HEK293 (cell line): ENCODE measurements around the gene CLIC5.

Experiments used
- CTCF ChIA-PET: fragments of 350-600 bp; formaldehyde crosslinking; extraction: SDS; loops from one replicate; lab custom pipeline; 2021; ENCODE audit warnings: antibody characterized with exemption; lab: Yijun Ruan, JAX
- POLR2A ChIA-PET: fragments of 300-600 bp; formaldehyde crosslinking; extraction: SDS; loops from one replicate; lab custom pipeline; 2020; ENCODE audit warnings: antibody characterized with exemption, inconsistent platforms; lab: Yijun Ruan, JAX
- H3K27ac ChIP-seq: fragments of 200-500 bp; sonication (Bioruptor generic); 2 replicates; pipeline ENCODE4 v1.5.1; 2014; ENCODE audit warnings: low read depth, low read length, control low read depth, inconsistent platforms; ENCODE audit errors: extremely low read depth
- H3K36me3 ChIP-seq, 2 experiments: fragments of 200-500 bp in 1 of 2; sonication (Bioruptor generic) in 1 of 2; 1 replicate in 1 of 2; 2 replicates in 1 of 2; pipeline ENCODE4 v1.5.1; 2014 to 2017; ENCODE audit warnings: inconsistent platforms in 2 of 2, low read length in 2 of 2; ENCODE audit not compliant: control insufficient read depth in 2 of 2, insufficient read depth in 1 of 2
- H3K4me1 ChIP-seq: fragments of 200-500 bp; sonication (Bioruptor generic); 2 replicates; pipeline ENCODE4 v1.5.1; 2014; ENCODE audit warnings: mild to moderate bottlenecking, low read length, inconsistent platforms; ENCODE audit not compliant: control insufficient read depth, insufficient read depth
- H3K4me3 ChIP-seq: 2 replicates; pipeline ENCODE4 v1.5.1; 2011; ENCODE audit warnings: low read depth, mild to moderate bottlenecking, control low read depth, low read length, moderate library complexity
- H3K9me3 ChIP-seq: fragments of 200-500 bp; sonication (Bioruptor generic); 2 replicates; pipeline ENCODE4 v1.5.1; 2014; ENCODE audit warnings: low read depth, low read length, inconsistent platforms; ENCODE audit not compliant: control insufficient read depth, insufficient read depth
- ELK4 ChIP-seq: IDR thresholded peaks from 2 replicates; pipeline ENCODE4 v1.6.1; 2011; ENCODE audit warnings: mild to moderate bottlenecking, low read depth, low read length, borderline replicate concordance
- HOXD13 ChIP-seq: sonication (generic); formaldehyde crosslinking; IDR thresholded peaks from 2 replicates; pipeline ENCODE4 v1.8.0; 2022; ENCODE audit warnings: missing genetic modification reagents, borderline replicate concordance
- KLF16 ChIP-seq: fragments of 450-650 bp; formaldehyde crosslinking; IDR thresholded peaks from 2 replicates; pipeline ENCODE4 v1.5.1; 2017; ENCODE audit warnings: missing biosample characterization, missing genetic modification characterization
- KLF9 ChIP-seq: fragments of 450-650 bp; formaldehyde crosslinking; IDR thresholded peaks from 2 replicates; pipeline ENCODE4 v1.5.1; 2016; ENCODE audit warnings: missing biosample characterization, missing genetic modification characterization, low read depth
- SCRT2 ChIP-seq: fragments of 450-650 bp; formaldehyde crosslinking; IDR thresholded peaks from 2 replicates; pipeline ENCODE4 v1.5.1; 2016; ENCODE audit warnings: missing biosample characterization, missing genetic modification characterization
- SP7 ChIP-seq: fragments of 450-650 bp; formaldehyde crosslinking; IDR thresholded peaks from 2 replicates; pipeline ENCODE4 v1.5.1; 2016; ENCODE audit warnings: missing biosample characterization, missing genetic modification characterization
- TRIM28 ChIP-seq: IDR thresholded peaks from 2 replicates; pipeline ENCODE4 v1.6.1; 2011; ENCODE audit warnings: low read length, control low read depth, borderline replicate concordance
- ZNF138 ChIP-seq: fragments of 450-650 bp; formaldehyde crosslinking; IDR thresholded peaks from 2 replicates; pipeline ENCODE4 v1.5.1; 2016; ENCODE audit warnings: missing biosample characterization, missing genetic modification characterization, borderline replicate concordance
- ZNF175 ChIP-seq: fragments of 450-650 bp; formaldehyde crosslinking; IDR thresholded peaks from 2 replicates; pipeline ENCODE4 v1.5.1; 2016; ENCODE audit warnings: missing biosample characterization, missing genetic modification characterization
- ZNF184 ChIP-seq: fragments of 450-650 bp; IDR thresholded peaks from 2 replicates; pipeline ENCODE4 v1.5.1; 2018; ENCODE audit warnings: missing biosample characterization, mild to moderate bottlenecking, missing genetic modification characterization
- ZNF274 ChIP-seq, 2 experiments: fragments of 200-500 bp in 1 of 2; fragments of 450-650 bp in 1 of 2; sonication (Bioruptor generic) in 1 of 2; formaldehyde crosslinking in 1 of 2; IDR thresholded peaks; 2 replicates each; pipeline versions ENCODE4 v1.5.1 to v1.6.1; 2014 to 2016; ENCODE audit warnings: borderline replicate concordance in 1 of 2, inconsistent platforms in 1 of 2, low read length in 1 of 2, missing biosample characterization in 1 of 2, missing genetic modification characterization in 1 of 2
- ZNF362 ChIP-seq: fragments of 450-650 bp; formaldehyde crosslinking; IDR thresholded peaks from 2 replicates; pipeline ENCODE4 v1.5.1; 2016; ENCODE audit warnings: missing biosample characterization, missing genetic modification characterization
- ZNF433 ChIP-seq: fragments of 450-650 bp; formaldehyde crosslinking; IDR thresholded peaks from 2 replicates; pipeline ENCODE4 v1.5.1; 2016; ENCODE audit warnings: missing biosample characterization, missing genetic modification characterization, low read depth
- ZNF514 ChIP-seq: fragments of 450-650 bp; formaldehyde crosslinking; IDR thresholded peaks from 2 replicates; pipeline ENCODE4 v1.5.1; 2016; ENCODE audit warnings: missing biosample characterization, missing genetic modification characterization
- ZNF596 ChIP-seq: fragments of 450-650 bp; IDR thresholded peaks from 2 replicates; pipeline ENCODE4 v1.5.0; 2018; ENCODE audit warnings: missing biosample characterization, mild to moderate bottlenecking, missing genetic modification characterization, moderate library complexity
- ZNF707 ChIP-seq: fragments of 450-650 bp; formaldehyde crosslinking; IDR thresholded peaks from 2 replicates; pipeline ENCODE4 v1.5.1; 2016; ENCODE audit warnings: missing biosample characterization, missing genetic modification characterization
- ZNF830 ChIP-seq: fragments of 450-650 bp; IDR thresholded peaks from 2 replicates; pipeline ENCODE4 v1.5.0; 2018; ENCODE audit warnings: missing biosample characterization, missing genetic modification characterization, low read depth, mild to moderate bottlenecking, moderate library complexity
- TF ChIP-seq, protein P1 (sequence below): fragments of 450-650 bp; formaldehyde crosslinking; IDR thresholded peaks from 2 replicates; pipeline ENCODE4 v1.5.1; 2016; ENCODE audit warnings: missing biosample characterization, missing genetic modification characterization, low read depth
- TF ChIP-seq, protein P2 (sequence below): fragments of 450-650 bp; formaldehyde crosslinking; IDR thresholded peaks from 2 replicates; pipeline ENCODE4 v1.5.1; 2016; ENCODE audit warnings: missing biosample characterization, missing genetic modification characterization
- TF ChIP-seq, protein P3 (sequence below): fragments of 450-650 bp; formaldehyde crosslinking; IDR thresholded peaks from 2 replicates; pipeline ENCODE4 v1.5.1; 2016; ENCODE audit warnings: missing biosample characterization, missing genetic modification characterization

CLIC5 gene

DNA sequence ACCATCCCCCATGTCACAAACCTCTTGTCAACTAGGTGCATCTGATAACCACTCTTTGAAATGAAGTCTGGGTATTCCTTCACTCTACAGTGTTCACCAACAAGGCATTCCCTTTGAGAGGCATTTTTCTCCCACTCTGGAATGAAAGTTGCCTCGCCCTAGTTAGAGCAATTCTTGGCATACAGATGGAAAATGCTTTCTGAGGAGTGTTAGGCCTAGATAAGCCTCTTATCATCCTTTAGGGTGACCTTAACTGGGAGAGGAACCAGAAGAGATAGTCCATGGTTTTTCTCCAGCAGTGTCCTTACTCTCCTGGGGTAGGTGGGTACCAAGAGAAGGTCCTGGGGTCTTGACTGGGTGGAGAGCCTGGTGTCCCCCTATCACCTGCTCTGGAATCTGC, 14.8 kb downstream of the CLIC5 start (continued):
- TF ChIP-seq KLF9 (tag by site-specific recombination) (no peak), SP7 (tag by site-specific recombination) (no peak), ZNF184 (tag by site-specific recombination) (no peak)

DNA sequence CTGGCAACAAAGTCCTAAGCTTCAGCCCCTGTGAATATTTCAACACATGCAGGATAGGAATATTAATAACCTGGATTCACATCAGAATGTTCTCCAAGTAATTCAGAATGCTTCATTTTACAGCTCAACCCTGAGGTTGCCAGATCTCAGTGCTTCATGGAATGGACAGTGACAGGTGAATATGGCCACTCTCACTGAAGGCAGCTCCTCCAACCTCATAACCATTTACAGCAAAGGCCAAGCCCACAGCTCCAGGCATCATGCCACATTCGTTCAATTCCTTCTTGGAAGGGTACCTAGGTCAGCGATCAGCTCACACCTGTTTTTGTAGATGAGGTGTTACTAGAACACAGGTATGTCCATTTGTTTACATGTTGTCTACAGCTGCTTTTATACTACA, 17.1 kb downstream of the CLIC5 start:
- CTCF ChIA-PET: no interaction called here
- TF ChIP-seq, protein P1, sequence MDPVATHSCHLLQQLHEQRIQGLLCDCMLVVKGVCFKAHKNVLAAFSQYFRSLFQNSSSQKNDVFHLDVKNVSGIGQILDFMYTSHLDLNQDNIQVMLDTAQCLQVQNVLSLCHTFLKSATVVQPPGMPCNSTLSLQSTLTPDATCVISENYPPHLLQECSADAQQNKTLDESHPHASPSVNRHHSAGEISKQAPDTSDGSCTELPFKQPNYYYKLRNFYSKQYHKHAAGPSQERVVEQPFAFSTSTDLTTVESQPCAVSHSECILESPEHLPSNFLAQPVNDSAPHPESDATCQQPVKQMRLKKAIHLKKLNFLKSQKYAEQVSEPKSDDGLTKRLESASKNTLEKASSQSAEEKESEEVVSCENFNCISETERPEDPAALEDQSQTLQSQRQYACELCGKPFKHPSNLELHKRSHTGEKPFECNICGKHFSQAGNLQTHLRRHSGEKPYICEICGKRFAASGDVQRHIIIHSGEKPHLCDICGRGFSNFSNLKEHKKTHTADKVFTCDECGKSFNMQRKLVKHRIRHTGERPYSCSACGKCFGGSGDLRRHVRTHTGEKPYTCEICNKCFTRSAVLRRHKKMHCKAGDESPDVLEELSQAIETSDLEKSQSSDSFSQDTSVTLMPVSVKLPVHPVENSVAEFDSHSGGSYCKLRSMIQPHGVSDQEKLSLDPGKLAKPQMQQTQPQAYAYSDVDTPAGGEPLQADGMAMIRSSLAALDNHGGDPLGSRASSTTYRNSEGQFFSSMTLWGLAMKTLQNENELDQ (tag by site-specific recombination): no peak
- TF ChIP-seq ELK4: no peak
- TF ChIP-seq ZNF433 (tag by site-specific recombination): no peak
- TF ChIP-seq TRIM28: no peak
- TF ChIP-seq ZNF707: no peak
- no peak for TF ChIP-seq ZNF138
- TF ChIP-seq, protein P2, sequence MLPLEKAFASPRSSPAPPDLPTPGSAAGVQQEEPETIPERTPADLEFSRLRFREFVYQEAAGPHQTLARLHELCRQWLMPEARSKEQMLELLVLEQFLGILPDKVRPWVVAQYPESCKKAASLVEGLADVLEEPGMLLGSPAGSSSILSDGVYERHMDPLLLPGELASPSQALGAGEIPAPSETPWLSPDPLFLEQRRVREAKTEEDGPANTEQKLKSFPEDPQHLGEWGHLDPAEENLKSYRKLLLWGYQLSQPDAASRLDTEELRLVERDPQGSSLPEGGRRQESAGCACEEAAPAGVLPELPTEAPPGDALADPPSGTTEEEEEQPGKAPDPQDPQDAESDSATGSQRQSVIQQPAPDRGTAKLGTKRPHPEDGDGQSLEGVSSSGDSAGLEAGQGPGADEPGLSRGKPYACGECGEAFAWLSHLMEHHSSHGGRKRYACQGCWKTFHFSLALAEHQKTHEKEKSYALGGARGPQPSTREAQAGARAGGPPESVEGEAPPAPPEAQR (tag by site-specific recombination): no peak
- Histone ChIP-seq H3K27ac (no peak overlapping the region), H3K4me3 (no peak overlapping the region), H3K36me3 (no peaks in the 10 kb centered on the region), H3K9me3 (no peaks in the 10 kb centered on the region), H3K4me1 (no peaks in the 10 kb centered on the region)
- POLR2A ChIA-PET: no interaction called here

DNA sequence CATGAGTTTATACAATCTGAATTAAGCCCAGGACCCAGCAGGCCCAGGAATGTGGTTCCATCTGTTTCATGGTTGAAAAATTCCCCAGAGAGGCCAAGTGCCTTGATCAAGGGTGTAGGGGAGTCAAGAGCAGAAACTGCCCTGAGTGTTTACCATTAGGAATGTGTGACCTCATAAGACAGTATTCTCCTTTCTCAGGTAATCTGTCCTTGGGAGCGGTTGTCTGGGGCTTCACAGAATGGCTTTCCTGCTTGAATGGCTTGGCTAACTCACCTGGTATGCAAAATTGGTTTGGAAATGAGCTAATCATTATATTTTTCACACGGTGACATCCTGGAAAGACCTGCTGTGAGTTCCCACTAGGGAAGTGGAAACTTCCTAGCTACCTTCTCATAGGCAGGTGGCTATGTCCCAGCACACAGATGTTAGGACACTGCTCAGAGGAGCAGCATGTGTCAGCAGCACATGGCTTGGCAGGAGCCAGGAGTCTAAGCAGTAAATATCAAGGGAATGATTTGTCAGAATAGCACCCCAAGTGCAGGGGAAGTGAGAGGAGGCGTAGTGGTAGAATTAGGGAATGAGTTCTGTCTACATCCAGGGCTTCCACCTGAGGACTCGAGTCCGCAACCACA, 17.7 kb downstream of the CLIC5 start:
- Histone ChIP-seq H3K9me3 (no peaks in the 10 kb centered on the region), H3K4me1 (no peaks in the 10 kb centered on the region), H3K36me3 (no peaks in the 10 kb centered on the region), H3K27ac (no peak overlapping the region), H3K4me3 (no peak overlapping the region)
- ChIA-PET CTCF (no interaction called here), POLR2A (no interaction called here)
- TF ChIP-seq, protein P3, sequence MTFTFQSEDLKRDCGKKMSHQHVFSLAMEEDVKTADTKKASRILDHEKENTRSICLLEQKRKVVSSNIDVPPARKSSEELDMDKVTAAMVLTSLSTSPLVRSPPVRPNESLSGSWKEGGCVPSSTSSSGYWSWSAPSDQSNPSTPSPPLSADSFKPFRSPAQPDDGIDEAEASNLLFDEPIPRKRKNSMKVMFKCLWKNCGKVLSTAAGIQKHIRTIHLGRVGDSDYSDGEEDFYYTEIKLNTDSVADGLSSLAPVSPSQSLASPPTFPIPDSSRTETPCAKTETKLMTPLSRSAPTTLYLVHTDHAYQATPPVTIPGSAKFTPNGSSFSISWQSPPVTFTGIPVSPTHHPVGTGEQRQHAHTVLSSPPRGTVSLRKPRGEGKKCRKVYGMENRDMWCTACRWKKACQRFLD: no peak
- TF ChIP-seq ZNF175 (tag by site-specific recombination): no peak
- no peak for TF ChIP-seq SCRT2 (tag by site-specific recombination)
- no peak for TF ChIP-seq ZNF362
- no peak for TF ChIP-seq HOXD13
- no peak for TF ChIP-seq ZNF596 (tag by site-specific recombination)
- no peak for TF ChIP-seq KLF16
- TF ChIP-seq ZNF274 (IDR thresholded peaks at IDR 0.05; ENCODE audit: low read length): no peak
- TF ChIP-seq ZNF274 (tag by site-specific recombination; IDR thresholded peaks at IDR 0.05; ENCODE audit: borderline replicate concordance): no peak
- no peak for TF ChIP-seq ZNF830 (tag by site-specific recombination)
- TF ChIP-seq ZNF514 (tag by site-specific recombination): no peak
